ENCODE results near the gene REPS2.

The REPS2 gene

DNA sequence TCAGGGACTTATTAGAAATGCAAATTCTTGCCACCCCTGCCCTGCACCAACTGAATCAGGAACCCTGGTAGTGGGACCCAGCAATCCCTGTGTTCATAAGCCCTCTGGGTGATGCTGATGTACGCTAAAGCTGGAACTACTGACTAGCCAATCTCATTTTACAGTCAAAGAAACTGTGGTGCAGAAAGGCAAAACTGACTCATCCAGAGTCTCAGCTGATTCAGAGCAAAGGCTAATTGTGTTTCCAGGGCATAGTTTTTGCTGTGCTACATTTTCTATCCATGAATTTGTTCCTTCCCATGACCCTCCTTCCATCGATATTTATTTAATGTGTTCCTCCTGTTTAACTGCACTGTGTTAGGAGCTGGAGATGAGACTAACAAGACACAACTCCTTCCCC, 207.5 kb downstream of the REPS2 start:
- Mint-ChIP-seq H3K36me3 (ENCODE audit: low read depth) (no peaks in the 10 kb centered on the region), H3K9me3 (no peaks in the 10 kb centered on the region), H3K4me1 (no peaks in the 10 kb centered on the region), H3K4me3 (no peak overlapping the region), H3K27ac (peak overlapping the region; percentile 33), H3K27me3 (ENCODE audit: low read depth, poor library complexity) (peaks cover 5% of the 10 kb centered on the region)
- DNase-seq, result no peak
- TF ChIP-seq, protein P1, sequence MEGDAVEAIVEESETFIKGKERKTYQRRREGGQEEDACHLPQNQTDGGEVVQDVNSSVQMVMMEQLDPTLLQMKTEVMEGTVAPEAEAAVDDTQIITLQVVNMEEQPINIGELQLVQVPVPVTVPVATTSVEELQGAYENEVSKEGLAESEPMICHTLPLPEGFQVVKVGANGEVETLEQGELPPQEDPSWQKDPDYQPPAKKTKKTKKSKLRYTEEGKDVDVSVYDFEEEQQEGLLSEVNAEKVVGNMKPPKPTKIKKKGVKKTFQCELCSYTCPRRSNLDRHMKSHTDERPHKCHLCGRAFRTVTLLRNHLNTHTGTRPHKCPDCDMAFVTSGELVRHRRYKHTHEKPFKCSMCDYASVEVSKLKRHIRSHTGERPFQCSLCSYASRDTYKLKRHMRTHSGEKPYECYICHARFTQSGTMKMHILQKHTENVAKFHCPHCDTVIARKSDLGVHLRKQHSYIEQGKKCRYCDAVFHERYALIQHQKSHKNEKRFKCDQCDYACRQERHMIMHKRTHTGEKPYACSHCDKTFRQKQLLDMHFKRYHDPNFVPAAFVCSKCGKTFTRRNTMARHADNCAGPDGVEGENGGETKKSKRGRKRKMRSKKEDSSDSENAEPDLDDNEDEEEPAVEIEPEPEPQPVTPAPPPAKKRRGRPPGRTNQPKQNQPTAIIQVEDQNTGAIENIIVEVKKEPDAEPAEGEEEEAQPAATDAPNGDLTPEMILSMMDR (IDR thresholded peaks at IDR 0.05), result no peak

GRCh38 chrX:17160975-17161374, 214.5 kb downstream of the REPS2 start:
- peaks cover 4% of the 10 kb centered on the region for H3K27me3 Mint-ChIP-seq (ENCODE audit: low read depth, poor library complexity)
- no peak for DNase-seq
- peaks cover 60% of the 10 kb centered on the region for H3K9me3 Mint-ChIP-seq
- peaks cover 13% of the 10 kb centered on the region for H3K36me3 Mint-ChIP-seq (ENCODE audit: low read depth)
- H3K4me1 Mint-ChIP-seq, result no peaks in the 10 kb centered on the region
- H3K4me3 Mint-ChIP-seq, result no peak overlapping the region
- H3K27ac Mint-ChIP-seq, result no peak overlapping the region
- TF ChIP-seq, protein P1 (IDR thresholded peaks at IDR 0.05), result no peak

- Mint-ChIP-seq H3K4me1 (no peaks in the 10 kb centered on the region), H3K9me3 (peaks cover 60% of the 10 kb centered on the region), H3K4me3 (no peak overlapping the region), H3K27me3 (ENCODE audit: low read depth, poor library complexity) (peaks cover 4% of the 10 kb centered on the region), H3K27ac (no peak overlapping the region), H3K36me3 (ENCODE audit: low read depth) (peaks cover 13% of the 10 kb centered on the region)
- TF ChIP-seq, protein P1 (IDR thresholded peaks at IDR 0.05), result no peak
- no peak for DNase-seq
Measured at GRCh38 chrX:17161991-17162390, 215.5 kb downstream of the REPS2 start.

GRCh38 chrX:17164079-17164478, 217.6 kb downstream of the REPS2 start:
- Mint-ChIP-seq H3K27ac (no peak overlapping the region), H3K4me1 (no peaks in the 10 kb centered on the region), H3K27me3 (ENCODE audit: low read depth, poor library complexity) (peaks cover 4% of the 10 kb centered on the region)

GRCh38 chrX:17164941-17165340, 218.5 kb downstream of the REPS2 start:
- H3K4me3 Mint-ChIP-seq, result no peak overlapping the region
- H3K9me3 Mint-ChIP-seq, result peaks cover 57% of the 10 kb centered on the region
- H3K36me3 Mint-ChIP-seq (ENCODE audit: low read depth), result peaks cover 13% of the 10 kb centered on the region
- TF ChIP-seq, protein P1 (IDR thresholded peaks at IDR 0.05), result no peak
- H3K27ac Mint-ChIP-seq, result no peak overlapping the region
- no peaks in the 10 kb centered on the region for H3K4me1 Mint-ChIP-seq
- DNase-seq, result no peak
- peaks cover under 1% of the 10 kb centered on the region for H3K27me3 Mint-ChIP-seq (ENCODE audit: low read depth, poor library complexity)

More at GRCh38 chrX:17164079-17164478, 217.6 kb downstream of the REPS2 start:
- TF ChIP-seq, protein P1 (IDR thresholded peaks at IDR 0.05), result no peak
- no peak for DNase-seq
- Mint-ChIP-seq H3K36me3 (ENCODE audit: low read depth) (peaks cover 13% of the 10 kb centered on the region), H3K4me3 (no peak overlapping the region), H3K9me3 (peaks cover 60% of the 10 kb centered on the region)

- Mint-ChIP-seq H3K36me3 (ENCODE audit: low read depth) (peaks cover 8% of the 10 kb centered on the region), H3K9me3 (peaks cover 34% of the 10 kb centered on the region), H3K27ac (no peak overlapping the region), H3K4me1 (no peaks in the 10 kb centered on the region), H3K4me3 (no peak overlapping the region), H3K27me3 (ENCODE audit: low read depth, poor library complexity) (no peaks in the 10 kb centered on the region)
- no peak for DNase-seq
- TF ChIP-seq, protein P1 (IDR thresholded peaks at IDR 0.05), result no peak
Measured at GRCh38 chrX:17167915-17168314, 221.5 kb downstream of the REPS2 start.

All from nephron progenitor cell (in vitro differentiated cells).